Measurements from ENCODE around the gene REPIN1. TPM values are rescaled to one million over a fixed set of nuclear protein-coding genes. Genes with fewer than 3 reads are reported as not detected.

Gene REPIN1
- total and polyA plus RNA-seq, 9 donors = 39.5 to 88.6 (median 75.9) TPM

DNA sequence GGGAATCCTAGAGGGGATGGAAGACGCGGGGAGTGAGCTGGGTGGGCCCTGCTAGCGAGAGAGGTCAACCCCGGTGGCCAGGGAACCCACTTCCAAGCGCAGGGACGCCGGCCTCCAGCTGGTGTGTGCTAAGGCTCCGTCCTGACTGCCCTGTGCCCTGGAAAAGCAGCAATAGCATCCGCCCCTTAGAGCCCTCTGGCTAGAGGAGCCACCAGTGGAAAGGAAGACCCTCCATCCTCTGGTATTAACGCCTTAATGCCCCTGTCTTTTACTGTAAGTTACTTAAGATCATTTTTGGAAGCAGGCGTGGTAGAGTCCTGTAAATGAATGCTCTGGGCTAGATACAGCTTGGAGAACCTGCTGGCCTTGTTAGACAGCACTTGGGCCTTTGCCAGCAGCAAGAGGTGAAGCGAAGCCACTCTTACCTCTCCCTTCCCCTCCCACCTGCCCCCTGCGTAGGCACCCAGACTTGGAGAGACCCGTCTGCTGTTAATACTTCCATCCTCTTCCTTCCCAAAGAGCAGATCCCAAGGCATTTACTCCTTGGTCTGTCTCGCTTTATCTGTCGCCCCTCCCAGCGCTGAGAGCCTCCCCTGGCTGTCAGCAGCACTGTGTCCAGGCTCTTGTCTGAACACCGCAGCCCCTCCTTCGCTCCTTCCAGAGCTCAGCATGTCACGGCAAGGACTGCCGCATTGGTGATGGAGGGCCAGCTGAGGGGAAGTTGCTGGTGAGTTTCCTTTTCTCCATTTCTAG is 4.6 kb downstream of the REPIN1 start:
- H3K4me1 ChIP-seq (ENCODE audit: control insufficient read depth, insufficient read depth, low read length) = peaks cover 39% of the 10 kb centered on the region
- H3K27ac ChIP-seq (ENCODE audit: low read length) = no peak overlapping the region
- no peaks in the 10 kb centered on the region for H3K9me3 ChIP-seq (replicated peaks; ENCODE audit: control insufficient read depth, low read depth, low read length)
- DNase-seq = no peak
- H3K27me3 ChIP-seq (ENCODE audit: control insufficient read depth, insufficient read depth, low read length) = no peaks in the 10 kb centered on the region
- 79% methylated on average over 15 of the region's 21 CpGs for WGBS (ENCODE audit: insufficient coverage)
- H3K36me3 ChIP-seq (ENCODE audit: control insufficient read depth, insufficient read depth, low read length) = peaks cover 49% of the 10 kb centered on the region
- no peak overlapping the region for H3K4me3 ChIP-seq (ENCODE audit: low read length)

DNA sequence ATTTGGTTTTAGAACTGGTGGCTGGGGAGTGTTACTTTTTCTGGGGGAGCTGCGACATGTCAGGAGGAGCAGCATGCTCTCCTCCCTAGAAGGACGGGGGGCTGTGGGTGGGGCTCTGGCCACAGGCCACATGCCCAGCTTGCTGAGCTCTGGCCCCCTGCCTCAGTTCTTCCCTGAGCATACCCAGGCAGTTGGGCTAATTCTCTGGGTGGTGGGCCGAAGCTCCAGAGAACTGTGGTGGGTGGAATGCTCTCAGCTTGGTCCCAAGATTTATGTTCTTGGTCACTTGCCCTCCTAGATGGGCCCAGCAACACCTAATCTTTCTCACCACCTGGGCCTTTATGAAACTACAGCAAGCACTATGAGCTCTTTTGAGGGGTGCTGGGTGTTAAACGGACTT is 5.4 kb downstream of the REPIN1 start:
- 100% methylated on average over 2 of the region's 4 CpGs for whole genome bisulfite sequencing (ENCODE audit: insufficient coverage)
- no peak for DNase-seq
- Histone ChIP-seq H3K4me1 (ENCODE audit: control insufficient read depth, insufficient read depth, low read length) (peaks cover 45% of the 10 kb centered on the region), H3K27ac (ENCODE audit: low read length) (no peak overlapping the region), H3K27me3 (ENCODE audit: control insufficient read depth, insufficient read depth, low read length) (no peaks in the 10 kb centered on the region), H3K9me3 (replicated peaks; ENCODE audit: control insufficient read depth, low read depth, low read length) (no peaks in the 10 kb centered on the region), H3K4me3 (ENCODE audit: low read length) (no peak overlapping the region), H3K36me3 (ENCODE audit: control insufficient read depth, insufficient read depth, low read length) (peaks cover 49% of the 10 kb centered on the region)

DNA sequence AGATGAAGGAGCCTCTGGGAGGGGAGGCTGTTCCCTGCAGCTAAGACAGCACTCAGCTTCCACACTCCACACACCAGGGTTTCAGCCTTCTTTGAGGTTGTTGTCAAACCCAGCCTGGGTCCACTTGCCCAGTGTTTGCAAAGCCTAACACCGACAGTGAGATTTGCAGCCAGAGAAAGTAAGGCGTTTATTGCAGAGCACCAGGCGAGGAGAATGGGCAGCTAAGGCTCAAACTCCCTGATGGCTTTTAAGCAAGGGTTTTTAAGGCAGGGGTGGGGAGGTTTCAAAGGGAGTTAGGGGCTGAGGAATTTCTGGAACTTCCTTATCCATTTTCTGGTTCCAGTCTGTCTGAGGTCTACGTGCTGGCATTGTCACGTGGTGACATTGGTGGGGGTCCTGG is 5.8 kb downstream of the REPIN1 start:
- no CpG with 5 or more reads among the region's 5 CpGs for WGBS (ENCODE audit: insufficient coverage)
- H3K27me3 ChIP-seq (ENCODE audit: control insufficient read depth, insufficient read depth, low read length) = no peaks in the 10 kb centered on the region
- H3K36me3 ChIP-seq (ENCODE audit: control insufficient read depth, insufficient read depth, low read length) = peaks cover 47% of the 10 kb centered on the region
- H3K4me1 ChIP-seq (ENCODE audit: control insufficient read depth, insufficient read depth, low read length) = peaks cover 42% of the 10 kb centered on the region
- no peak overlapping the region for H3K4me3 ChIP-seq (ENCODE audit: low read length)
- H3K9me3 ChIP-seq (replicated peaks; ENCODE audit: control insufficient read depth, low read depth, low read length) = no peaks in the 10 kb centered on the region
- no peak for DNase-seq
- no peak overlapping the region for H3K27ac ChIP-seq (ENCODE audit: low read length)

DNA sequence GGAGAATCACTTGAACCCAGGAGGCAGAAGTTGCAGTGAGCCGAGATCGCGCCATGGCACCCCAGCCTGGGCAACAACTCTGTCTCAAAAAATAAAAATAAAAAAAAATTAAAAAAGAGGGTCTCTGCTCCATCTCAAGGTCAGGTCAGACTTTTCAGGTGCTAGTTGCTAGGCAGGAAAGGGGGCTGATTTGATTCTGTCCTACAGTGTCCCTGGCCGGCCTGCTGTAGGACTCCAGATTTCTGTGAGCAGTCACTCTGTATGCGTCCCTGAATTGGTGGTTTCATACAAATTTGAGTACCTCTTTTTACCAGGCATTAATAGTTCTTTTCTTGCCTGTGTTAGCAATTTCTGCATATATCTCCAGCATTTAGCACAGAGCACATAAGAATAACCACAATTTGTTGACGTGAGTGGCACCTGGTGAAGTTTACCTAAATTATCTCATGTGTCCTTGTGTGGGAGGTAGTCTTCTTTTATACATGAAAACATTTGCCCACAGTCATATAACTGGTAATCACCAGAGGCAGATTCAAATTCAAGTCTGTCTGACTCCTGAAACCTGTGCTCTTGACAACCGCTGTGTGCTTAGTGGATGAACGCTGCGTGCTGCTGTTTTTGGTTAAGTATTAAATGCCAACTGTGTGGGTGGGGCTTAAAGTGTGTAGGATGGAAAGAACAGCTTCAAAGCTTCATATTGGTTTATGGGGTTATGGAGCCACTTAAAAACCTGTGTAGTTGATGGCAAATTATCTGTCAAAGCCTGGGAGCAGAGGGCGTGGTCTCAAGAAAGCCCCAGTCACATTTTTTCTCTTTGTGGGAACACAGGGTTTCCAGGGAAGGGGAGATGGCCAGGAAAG is 7.3 kb downstream of the REPIN1 start:
- Histone ChIP-seq H3K27me3 (ENCODE audit: control insufficient read depth, insufficient read depth, low read length) (no peaks in the 10 kb centered on the region), H3K36me3 (ENCODE audit: control insufficient read depth, insufficient read depth, low read length) (peaks cover 33% of the 10 kb centered on the region), H3K4me3 (ENCODE audit: low read length) (no peak overlapping the region), H3K4me1 (ENCODE audit: control insufficient read depth, insufficient read depth, low read length) (peaks cover 40% of the 10 kb centered on the region), H3K27ac (ENCODE audit: low read length) (peak overlapping the region; percentile 71), H3K9me3 (replicated peaks; ENCODE audit: control insufficient read depth, low read depth, low read length) (no peaks in the 10 kb centered on the region)
- no peak for DNase-seq
- 60% methylated on average over 4 of the region's 10 CpGs for WGBS (ENCODE audit: insufficient coverage)

DNA sequence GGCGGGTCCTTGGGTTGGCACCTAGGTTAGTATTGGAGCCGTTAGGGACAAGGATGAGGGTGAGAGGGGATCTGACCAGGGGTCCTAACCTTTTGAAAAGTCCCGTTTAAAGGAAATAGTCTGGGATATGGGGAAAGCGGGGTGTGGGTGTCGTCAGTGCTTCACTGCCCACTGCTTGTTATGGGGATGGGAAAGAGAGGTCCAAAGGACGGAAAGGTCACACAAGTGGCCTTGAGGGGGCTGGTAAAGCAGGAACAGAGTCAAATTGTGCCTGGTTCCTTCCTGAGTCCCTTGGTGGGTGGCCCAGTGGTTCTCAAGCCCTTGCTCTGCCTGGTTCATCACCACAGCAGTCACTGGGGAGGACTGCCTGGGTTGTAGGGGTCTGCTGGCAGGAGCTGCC is 7.9 kb downstream of the REPIN1 start:
- H3K4me1 ChIP-seq (ENCODE audit: control insufficient read depth, insufficient read depth, low read length) = peaks cover 46% of the 10 kb centered on the region
- WGBS (ENCODE audit: insufficient coverage) = 64% methylated on average over 6 of the region's 6 CpGs

DNA sequence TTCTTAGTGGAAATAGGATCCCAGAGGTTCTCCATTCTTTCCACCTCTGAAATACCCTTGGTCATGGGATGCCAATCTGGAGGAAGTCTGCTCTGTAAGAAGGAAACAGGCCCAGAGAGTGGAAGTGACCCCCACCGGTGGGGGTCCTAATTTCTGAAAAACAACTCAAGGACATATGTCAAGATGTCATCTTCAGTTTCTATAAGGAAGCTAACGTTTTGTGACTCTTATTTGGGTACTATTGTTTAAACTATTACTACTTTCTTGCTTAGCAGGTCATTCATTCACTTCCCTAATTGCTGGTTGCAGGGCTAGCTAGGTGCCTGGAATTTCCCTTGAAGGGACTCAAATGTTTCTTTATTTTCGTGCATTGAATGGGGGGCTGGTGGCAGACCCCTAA is 8.6 kb downstream of the REPIN1 start:
- DNase-seq = peak; percentile 61
- Histone ChIP-seq H3K9me3 (replicated peaks; ENCODE audit: control insufficient read depth, low read depth, low read length) (no peaks in the 10 kb centered on the region), H3K36me3 (ENCODE audit: control insufficient read depth, insufficient read depth, low read length) (peaks cover 25% of the 10 kb centered on the region), H3K27ac (ENCODE audit: low read length) (peak overlapping the region; percentile 71), H3K27me3 (ENCODE audit: control insufficient read depth, insufficient read depth, low read length) (no peaks in the 10 kb centered on the region), H3K4me3 (ENCODE audit: low read length) (no peak overlapping the region), H3K4me1 (ENCODE audit: control insufficient read depth, insufficient read depth, low read length) (peaks cover 52% of the 10 kb centered on the region)
- no CpG with 5 or more reads among the region's 3 CpGs for WGBS (ENCODE audit: insufficient coverage)

More for the DNA sequence above, 7.9 kb downstream of the REPIN1 start:
- H3K27me3 ChIP-seq (ENCODE audit: control insufficient read depth, insufficient read depth, low read length) = no peaks in the 10 kb centered on the region
- no peak for DNase-seq
- H3K9me3 ChIP-seq (replicated peaks; ENCODE audit: control insufficient read depth, low read depth, low read length) = no peaks in the 10 kb centered on the region
- H3K4me3 ChIP-seq (ENCODE audit: low read length) = no peak overlapping the region
- H3K36me3 ChIP-seq (ENCODE audit: control insufficient read depth, insufficient read depth, low read length) = peaks cover 27% of the 10 kb centered on the region
- H3K27ac ChIP-seq (ENCODE audit: low read length) = peak overlapping the region; percentile 71

DNA sequence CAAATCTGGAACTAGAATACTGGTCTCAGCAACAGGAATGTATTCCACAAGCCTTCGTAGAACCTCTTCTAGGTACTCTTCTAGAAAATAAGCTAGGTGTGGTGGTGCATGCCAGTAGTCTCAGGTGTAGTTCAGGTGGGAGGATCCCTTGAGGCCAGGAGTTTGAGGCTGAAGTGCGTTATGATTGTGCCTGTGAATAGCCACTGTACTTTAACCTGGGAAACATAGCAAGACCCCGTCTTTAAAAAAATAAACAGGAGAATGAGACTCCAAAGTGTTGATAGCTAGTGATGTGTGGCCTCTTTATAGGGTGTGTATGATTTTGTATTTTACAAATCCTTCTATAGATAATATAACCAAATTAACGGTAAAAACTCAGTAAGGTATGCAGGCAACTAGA is 9.0 kb downstream of the REPIN1 start:
- no peak for DNase-seq
- Histone ChIP-seq H3K27me3 (ENCODE audit: control insufficient read depth, insufficient read depth, low read length) (no peaks in the 10 kb centered on the region), H3K36me3 (ENCODE audit: control insufficient read depth, insufficient read depth, low read length) (peaks cover 21% of the 10 kb centered on the region), H3K27ac (ENCODE audit: low read length) (peak overlapping the region; percentile 94), H3K9me3 (replicated peaks; ENCODE audit: control insufficient read depth, low read depth, low read length) (no peaks in the 10 kb centered on the region), H3K4me1 (ENCODE audit: control insufficient read depth, insufficient read depth, low read length) (peaks cover 56% of the 10 kb centered on the region), H3K4me3 (ENCODE audit: low read length) (no peak overlapping the region)
- no CpG with 5 or more reads among the region's 4 CpGs for WGBS (ENCODE audit: insufficient coverage)

DNA sequence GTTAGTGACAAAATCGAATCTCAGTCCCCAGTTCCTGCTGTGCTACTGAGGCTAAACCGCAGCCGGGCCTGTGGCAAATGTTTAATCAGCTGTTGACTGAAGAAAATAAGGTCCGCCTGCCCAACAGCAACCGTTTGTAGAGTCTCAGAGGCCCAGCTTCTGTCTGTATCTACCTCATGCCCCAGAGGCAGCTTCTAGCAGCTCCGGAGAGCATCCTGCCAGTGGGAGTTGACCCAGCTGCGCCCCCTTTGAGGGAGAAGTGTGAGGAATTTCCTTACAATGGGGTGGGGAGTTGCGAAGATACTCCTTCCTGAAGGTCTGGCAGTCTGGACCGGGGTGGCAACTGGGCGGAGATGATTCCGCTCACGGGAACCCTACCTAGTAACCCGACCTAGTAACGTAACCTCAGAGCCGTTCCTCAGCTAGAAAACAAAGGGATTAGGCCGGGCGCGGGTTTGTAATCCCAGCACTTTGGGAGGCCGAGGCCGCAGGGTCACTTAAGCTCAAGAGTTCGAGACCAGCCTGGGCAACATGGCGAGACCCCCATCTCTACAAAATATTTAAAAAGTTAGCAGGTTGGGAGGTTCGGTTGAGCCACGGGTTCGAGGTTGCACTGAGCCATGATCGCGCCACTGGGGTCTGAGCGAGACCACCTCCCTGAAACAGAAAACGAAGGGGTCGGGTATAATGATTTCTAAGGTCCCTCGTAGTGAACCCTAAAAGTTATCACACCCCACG is 9.7 kb downstream of the REPIN1 start:
- Histone ChIP-seq H3K4me1 (ENCODE audit: control insufficient read depth, insufficient read depth, low read length) (peaks cover 55% of the 10 kb centered on the region), H3K36me3 (ENCODE audit: control insufficient read depth, insufficient read depth, low read length) (peaks cover 14% of the 10 kb centered on the region), H3K4me3 (ENCODE audit: low read length) (peak overlapping the region; percentile 80), H3K27me3 (ENCODE audit: control insufficient read depth, insufficient read depth, low read length) (no peaks in the 10 kb centered on the region), H3K27ac (ENCODE audit: low read length) (peak overlapping the region; percentile 94), H3K9me3 (replicated peaks; ENCODE audit: control insufficient read depth, low read depth, low read length) (no peaks in the 10 kb centered on the region)
- WGBS (ENCODE audit: insufficient coverage) = 2% methylated on average over 18 of the region's 32 CpGs
- DNase-seq = peak; percentile 65

DNA sequence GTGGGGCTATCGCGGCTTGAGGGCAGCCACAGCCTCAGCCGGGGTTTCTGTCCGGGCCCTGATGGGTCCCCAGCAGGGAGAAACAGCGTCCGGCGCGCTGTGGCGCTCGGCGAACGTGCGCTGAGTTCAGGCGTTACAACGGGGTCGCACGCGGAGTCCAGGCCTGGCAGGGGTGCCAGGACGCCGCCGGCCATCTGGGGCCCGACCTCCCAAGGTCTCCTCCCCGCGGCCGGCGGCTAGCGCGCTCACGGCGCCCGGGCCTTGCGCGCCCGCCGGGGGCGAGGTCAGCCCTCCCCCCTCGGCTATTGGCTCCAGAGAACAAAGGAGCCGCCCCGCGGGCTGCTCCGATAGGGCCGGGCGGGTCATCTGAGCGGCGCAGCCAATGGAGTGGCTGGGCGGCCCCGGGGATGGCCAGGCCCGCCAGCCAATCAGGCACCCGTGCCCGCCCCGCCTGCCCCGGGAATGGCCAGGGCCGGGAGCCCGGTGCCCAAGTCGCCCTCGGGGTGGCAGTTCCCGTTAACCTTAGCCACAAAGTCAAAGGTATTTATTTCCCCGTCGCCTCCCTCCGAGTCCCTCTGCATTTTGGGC is 10.3 kb downstream of the REPIN1 start, which contains the start of gene ZNF775:
Gene ZNF775 (plus strand): TSS at position 478 of the 588 bp plus-strand sequence. CDS start 9,141 bp downstream, outside the sequence.
- H3K9me3 ChIP-seq (replicated peaks; ENCODE audit: control insufficient read depth, low read depth, low read length) = no peaks in the 10 kb centered on the region
- peak; percentile 99 for DNase-seq
- H3K4me1 ChIP-seq (ENCODE audit: control insufficient read depth, insufficient read depth, low read length) = peaks cover 59% of the 10 kb centered on the region
- peaks cover 8% of the 10 kb centered on the region for H3K36me3 ChIP-seq (ENCODE audit: control insufficient read depth, insufficient read depth, low read length)
- no peaks in the 10 kb centered on the region for H3K27me3 ChIP-seq (ENCODE audit: control insufficient read depth, insufficient read depth, low read length)
- under 1% methylated on average over 52 of the region's 60 CpGs for WGBS (ENCODE audit: insufficient coverage)
- H3K27ac ChIP-seq (ENCODE audit: low read length) = peak within 1 kb of the TSS; percentile 94
- H3K4me3 ChIP-seq (ENCODE audit: low read length) = peak within 1 kb of the TSS; percentile 80
